ENCODE data around the gene ZWILCH. TPM values are rescaled to one million over a fixed set of nuclear protein-coding genes. Genes with fewer than 3 reads are reported as not detected.

The ZWILCH gene
- polyA plus RNA-seq, 3 donors = 25.2 to 31.2 (median 28.4) TPM

GRCh38 chr15:66505818-66506217, 692 bp downstream of the ZWILCH start:
- DNase-seq (ENCODE audit: extremely low read depth in 1 of 11, low read depth in 9 of 11, low spot score in 4 of 11) = no peak

- no peak for DNase-seq (ENCODE audit: extremely low read depth in 1 of 11, low read depth in 9 of 11, low spot score in 4 of 11)
These were observed 3.3 kb downstream of the ZWILCH start for GRCh38 chr15:66508293-66508883.

- DNase-seq (ENCODE audit: extremely low read depth in 1 of 11, low read depth in 9 of 11, low spot score in 4 of 11) = no peak
These were observed 9.5 kb downstream of the ZWILCH start for GRCh38 chr15:66514586-66514985.

- DNase-seq (ENCODE audit: extremely low read depth in 1 of 11, low read depth in 9 of 11, low spot score in 4 of 11) = no peak
These were observed 10.8 kb downstream of the ZWILCH start for GRCh38 chr15:66515901-66516322.

- no peak for DNase-seq (ENCODE audit: extremely low read depth in 1 of 11, low read depth in 9 of 11, low spot score in 4 of 11)
These were observed 18.8 kb downstream of the ZWILCH start for GRCh38 chr15:66523926-66524325.

- DNase-seq (ENCODE audit: extremely low read depth in 1 of 11, low read depth in 9 of 11, low spot score in 4 of 11) = no peak
These were observed 19.7 kb downstream of the ZWILCH start for GRCh38 chr15:66524838-66525237.

GRCh38 chr15:66535056-66535455, 29.9 kb downstream of the ZWILCH start:
- DNase-seq (ENCODE audit: extremely low read depth in 1 of 11, low read depth in 9 of 11, low spot score in 4 of 11) = no peak

- DNase-seq (ENCODE audit: extremely low read depth in 1 of 11, low read depth in 9 of 11, low spot score in 4 of 11) = no peak
These were observed 37.8 kb downstream of the ZWILCH start for GRCh38 chr15:66542896-66543295.

- DNase-seq (ENCODE audit: extremely low read depth in 1 of 11, low read depth in 9 of 11, low spot score in 4 of 11) = no peak
These were observed 40.1 kb downstream of the ZWILCH start for GRCh38 chr15:66545255-66545654.

- no peak for DNase-seq (ENCODE audit: extremely low read depth in 1 of 11, low read depth in 9 of 11, low spot score in 4 of 11)
These were observed 50.6 kb downstream of the ZWILCH start for GRCh38 chr15:66555685-66556084.

- DNase-seq (ENCODE audit: extremely low read depth in 1 of 11, low read depth in 9 of 11, low spot score in 4 of 11) = no peak
These were observed 53.1 kb downstream of the ZWILCH start for GRCh38 chr15:66558271-66558670.

GRCh38 chr15:66560856-66561525, 55.9 kb downstream of the ZWILCH start:
- no peak for DNase-seq (ENCODE audit: extremely low read depth in 1 of 11, low read depth in 9 of 11, low spot score in 4 of 11)

- DNase-seq (ENCODE audit: extremely low read depth in 1 of 11, low read depth in 9 of 11, low spot score in 4 of 11) = no peak
These were observed 58.0 kb downstream of the ZWILCH start for GRCh38 chr15:66563126-66563525.

GRCh38 chr15:66563566-66564110, 58.5 kb downstream of the ZWILCH start:
- no peak for DNase-seq (ENCODE audit: extremely low read depth in 1 of 11, low read depth in 9 of 11, low spot score in 4 of 11)

- DNase-seq (ENCODE audit: extremely low read depth in 1 of 11, low read depth in 9 of 11, low spot score in 4 of 11) = no peak
These were observed 59.3 kb downstream of the ZWILCH start for GRCh38 chr15:66564136-66565041.

- no peak for DNase-seq (ENCODE audit: extremely low read depth in 1 of 11, low read depth in 9 of 11, low spot score in 4 of 11)
These were observed 60.1 kb downstream of the ZWILCH start for GRCh38 chr15:66565141-66565641.

GRCh38 chr15:66565741-66566144, 60.6 kb downstream of the ZWILCH start, which contains the start of gene LCTL:
Gene LCTL (minus strand): TSS chr15:66565998. CDS start chr15:66565365, 633 bp downstream.
- peak in 2 of 11 donors; percentile 6 for DNase-seq (ENCODE audit: extremely low read depth in 1 of 11, low read depth in 9 of 11, low spot score in 4 of 11)

GRCh38 chr15:66566963-66567531, 61.9 kb downstream of the ZWILCH start:
- peak; percentile 23 to 64 (median 54) for DNase-seq (ENCODE audit: extremely low read depth in 1 of 11, low read depth in 9 of 11, low spot score in 4 of 11)

- DNase-seq (ENCODE audit: extremely low read depth in 1 of 11, low read depth in 9 of 11, low spot score in 4 of 11) = no peak
These were observed 62.8 kb downstream of the ZWILCH start for GRCh38 chr15:66567897-66568296.
